Large intestine (tissue), 3 donors: Measurements from ENCODE around the gene PAXX. TPM values are rescaled to one million over a fixed set of nuclear protein-coding genes. Genes with fewer than 3 reads are reported as not detected.

Experiments
- DNase-seq, 2 donors: peaks; one replicate each; pipeline versions ENCODE4 v3.0.0 to v3.0.0-alpha.2; 2013
- H3K27ac ChIP-seq: one replicate; pipeline ENCODE4 v1.5.1; 2013; ENCODE audit warnings: low read length
- H3K27me3 ChIP-seq: 2 replicates; pipeline ENCODE4 v1.6.1; 2013; ENCODE audit warnings: low read length; ENCODE audit not compliant: control insufficient read depth, insufficient read depth
- H3K36me3 ChIP-seq: 2 replicates; pipeline ENCODE4 v1.6.1; 2013; ENCODE audit warnings: low read length; ENCODE audit not compliant: control insufficient read depth, insufficient read depth
- H3K4me1 ChIP-seq: one replicate; pipeline ENCODE4 v1.6.1; 2013; ENCODE audit warnings: low read length; ENCODE audit not compliant: control insufficient read depth, insufficient read depth
- H3K4me3 ChIP-seq: one replicate; pipeline ENCODE4 v1.5.1; 2013; ENCODE audit warnings: low read length
- H3K9me3 ChIP-seq: one replicate; pipeline ENCODE4 v1.6.1; 2013; ENCODE audit warnings: mild to moderate bottlenecking, low read depth, low read length, moderate library complexity; ENCODE audit not compliant: control insufficient read depth
- whole genome bisulfite sequencing: methylation state at CpG from one replicate; pipeline ENCODE4 v1.1.5; 2013; ENCODE audit warnings: low lambda C conversion rate; ENCODE audit not compliant: insufficient coverage; 5-methylcytosine and 5-hydroxymethylcytosine counted together
- polyA plus RNA-seq: library from polyadenylated mRNA; unstranded; fragments of 120-200 nt; gene quantifications from one replicate; pipeline ENCODE4 v1.2.1, GENCODE V29; 2013

Gene PAXX
- polyA plus RNA-seq, 1 donor, result 38.9 TPM

DNA sequence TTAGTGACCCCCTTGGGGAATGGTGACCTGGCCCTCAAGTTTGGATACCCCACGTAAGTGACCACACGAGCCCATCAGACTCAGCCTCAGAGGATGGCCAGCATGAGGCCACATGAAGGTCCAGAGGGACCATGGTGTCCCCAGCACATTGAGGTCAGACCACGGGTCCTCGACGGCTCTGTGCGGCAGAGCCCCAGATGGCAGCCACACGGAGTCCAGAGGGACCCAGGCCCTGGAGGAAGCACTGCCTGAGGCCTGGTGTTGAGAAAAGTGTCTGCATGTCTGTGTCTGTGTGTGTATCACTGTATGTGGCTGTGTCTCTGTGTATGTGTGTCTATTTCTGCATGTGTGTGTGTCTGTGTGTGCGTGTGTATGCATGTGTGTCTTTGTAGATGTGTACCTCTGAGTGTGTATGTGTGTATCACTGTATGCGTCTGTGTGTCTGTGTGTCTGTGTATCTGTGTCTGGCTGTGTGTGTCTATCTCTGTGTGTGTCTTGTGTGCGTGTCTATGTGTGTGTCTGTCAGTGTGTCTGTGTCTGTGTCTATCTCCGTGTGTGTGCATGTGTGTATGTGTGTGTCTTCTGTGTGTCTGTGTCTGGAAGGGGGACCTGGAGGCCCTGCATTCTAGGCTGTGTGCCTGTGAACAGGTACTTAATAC lies 8.4 kb upstream of the PAXX start:
- Histone ChIP-seq H3K4me1 (peaks cover 10% of the 10 kb centered on the region), H3K27me3 (peaks cover 51% of the 10 kb centered on the region), H3K4me3 (no peak overlapping the region), H3K9me3 (peaks cover 13% of the 10 kb centered on the region), H3K36me3 (no peaks in the 10 kb centered on the region), H3K27ac (no peak overlapping the region)
- WGBS, result no CpG with 5 or more reads among the region's 11 CpGs
- DNase-seq, result no peak

DNA sequence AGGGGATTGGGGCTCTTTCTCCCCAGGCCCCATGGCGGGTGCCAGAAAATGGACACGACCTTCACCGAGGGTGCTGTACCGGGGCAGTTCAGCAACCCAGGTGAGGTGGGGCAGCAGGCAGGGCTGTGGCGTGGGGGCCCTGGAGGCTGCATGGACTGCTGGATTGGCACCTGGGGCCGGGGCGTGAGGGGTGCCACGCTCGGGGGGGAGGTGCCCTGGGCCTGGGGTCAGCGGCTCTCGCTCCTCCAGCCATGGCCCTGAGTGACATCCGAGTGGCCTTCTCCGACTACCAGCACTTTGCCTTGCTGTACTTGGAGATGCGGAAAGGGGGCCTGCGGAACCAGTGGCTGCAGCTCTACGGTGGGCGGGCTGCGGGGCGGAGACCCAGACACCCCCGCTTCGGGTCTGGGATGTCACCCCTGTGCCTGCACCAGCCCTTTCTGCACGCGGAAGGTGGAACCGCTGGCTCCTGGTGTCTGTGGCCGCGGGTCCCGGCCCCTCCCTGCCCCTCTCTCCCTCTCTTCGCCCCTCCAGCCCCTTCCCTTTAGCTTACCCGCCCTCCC lies 7.7 kb upstream of the PAXX start:
- peaks cover 13% of the 10 kb centered on the region for H3K9me3 ChIP-seq
- H3K4me3 ChIP-seq, result no peak overlapping the region
- H3K4me1 ChIP-seq, result peaks cover 10% of the 10 kb centered on the region
- WGBS, result no CpG with 5 or more reads among the region's 29 CpGs
- DNase-seq, result no peak
- peaks cover 45% of the 10 kb centered on the region for H3K27me3 ChIP-seq
- no peaks in the 10 kb centered on the region for H3K36me3 ChIP-seq
- no peak overlapping the region for H3K27ac ChIP-seq

DNA sequence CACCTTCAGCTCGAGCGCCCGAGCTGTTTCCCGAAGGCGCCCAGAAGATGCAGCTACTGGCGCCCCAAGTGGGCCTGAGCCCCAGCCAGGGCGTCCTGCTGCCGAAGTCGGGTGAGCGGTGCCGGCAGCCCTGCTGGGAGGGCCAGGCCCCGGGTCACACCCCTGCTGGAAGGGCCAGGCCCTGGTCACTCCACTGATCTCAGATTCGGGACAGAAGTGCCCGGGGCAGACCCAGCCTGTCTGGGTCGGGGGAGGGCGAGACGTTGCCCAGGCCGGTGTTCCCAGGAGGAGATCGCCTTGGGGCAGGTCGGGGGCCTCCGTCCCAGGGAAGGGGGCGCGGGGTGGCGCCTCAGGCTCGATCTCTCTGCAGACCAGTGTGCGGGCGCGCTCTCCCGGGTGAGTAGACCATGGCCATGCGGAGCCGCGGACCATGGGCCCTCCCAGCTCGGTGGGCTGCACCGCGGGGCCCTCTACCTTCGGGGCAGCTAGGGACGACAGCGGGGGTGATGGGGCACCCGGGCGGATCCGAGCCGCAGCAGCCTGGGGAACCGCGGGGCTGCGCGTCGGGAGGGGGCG lies 7.1 kb upstream of the PAXX start:
- no peak for DNase-seq
- Histone ChIP-seq H3K36me3 (no peaks in the 10 kb centered on the region), H3K4me3 (no peak overlapping the region), H3K27me3 (peaks cover 45% of the 10 kb centered on the region), H3K27ac (no peak overlapping the region), H3K4me1 (peaks cover 10% of the 10 kb centered on the region), H3K9me3 (peaks cover 13% of the 10 kb centered on the region)
- WGBS, result no CpG with 5 or more reads among the region's 48 CpGs

DNA sequence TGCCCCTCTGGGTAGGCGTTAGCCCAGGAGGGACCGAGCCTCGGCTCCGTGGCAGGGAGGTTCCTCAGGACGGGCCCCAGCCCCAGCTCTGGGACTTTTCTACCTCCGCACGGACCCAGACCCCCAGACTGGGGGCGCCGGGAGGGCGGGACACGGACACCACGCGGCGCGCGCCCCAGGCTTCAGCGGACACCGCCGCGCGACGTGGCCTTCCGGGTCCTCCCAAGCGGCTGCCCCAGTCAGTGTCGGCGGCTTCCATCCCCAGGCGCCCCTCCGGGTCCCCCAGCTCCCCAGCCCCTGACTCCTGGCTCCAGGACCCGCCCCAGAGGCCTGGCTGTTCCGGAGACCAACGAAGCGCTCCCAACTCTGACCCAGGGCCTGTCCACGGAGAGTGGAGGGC lies 6.4 kb upstream of the PAXX start:
- Histone ChIP-seq H3K4me1 (peaks cover 10% of the 10 kb centered on the region), H3K4me3 (no peak overlapping the region), H3K9me3 (peaks cover 13% of the 10 kb centered on the region), H3K36me3 (no peaks in the 10 kb centered on the region), H3K27ac (no peak overlapping the region), H3K27me3 (peaks cover 45% of the 10 kb centered on the region)
- WGBS, result 20% methylated on average over 1 of the region's 33 CpGs
- no peak for DNase-seq

DNA sequence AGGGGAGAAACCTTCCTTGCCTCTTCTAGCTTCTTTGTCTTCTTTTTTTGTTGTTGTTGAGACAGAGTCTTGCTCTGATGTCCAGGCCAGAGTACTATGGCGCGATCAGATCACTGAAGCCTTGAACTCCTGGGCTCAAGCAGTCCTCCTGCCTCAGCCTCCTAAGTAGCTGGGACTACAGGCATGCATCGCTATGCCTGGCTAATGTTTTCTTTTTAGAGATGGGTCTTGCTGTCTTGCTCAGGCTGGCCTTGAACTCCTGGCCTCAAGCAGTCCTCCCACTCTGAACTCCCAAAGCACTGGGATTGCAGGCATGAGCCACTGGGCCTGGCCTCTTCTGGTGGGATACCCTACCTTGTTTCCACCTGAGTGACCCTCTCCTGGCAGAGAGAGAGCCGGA lies 3.4 kb upstream of the PAXX start:
- no CpG with 5 or more reads among the region's 4 CpGs for WGBS
- no peak for DNase-seq
- Histone ChIP-seq H3K4me3 (no peak overlapping the region), H3K4me1 (peaks cover 24% of the 10 kb centered on the region), H3K9me3 (peaks cover 17% of the 10 kb centered on the region), H3K27ac (no peak overlapping the region), H3K27me3 (peaks cover 43% of the 10 kb centered on the region), H3K36me3 (peaks cover 4% of the 10 kb centered on the region)

DNA sequence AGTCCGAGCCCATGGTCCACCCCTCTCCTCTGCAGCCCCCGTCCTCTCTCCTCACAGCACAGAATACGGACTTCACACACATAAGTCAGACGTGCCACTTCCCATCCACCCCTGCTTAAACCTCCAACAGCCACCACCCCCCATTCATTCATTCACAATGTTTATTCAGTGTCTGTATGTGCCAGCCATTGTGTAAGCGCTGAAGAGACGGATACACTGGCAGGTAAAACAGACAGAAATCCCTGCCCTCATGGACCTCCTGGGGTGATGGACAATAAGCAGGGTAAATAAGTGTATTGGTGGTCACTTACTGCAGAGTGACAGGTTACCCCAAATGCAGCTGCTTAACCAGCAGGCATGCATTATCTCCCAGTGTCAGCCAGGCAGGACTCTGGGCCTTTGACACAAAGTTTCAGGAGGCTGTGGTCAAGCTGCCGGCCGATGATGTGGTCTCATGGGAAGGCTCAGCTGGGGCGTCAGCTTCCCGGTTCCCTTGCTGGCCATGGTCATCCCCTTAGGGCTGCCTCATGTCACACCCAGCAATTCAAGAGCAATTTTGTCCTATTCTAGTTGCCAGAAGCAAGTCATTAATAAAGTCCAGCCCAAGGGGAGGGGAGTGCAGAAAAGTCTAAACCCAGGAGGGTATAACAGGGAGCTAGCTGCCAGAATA lies 1.8 kb upstream of the PAXX start:
- Histone ChIP-seq H3K4me3 (no peak overlapping the region), H3K27me3 (peaks cover 41% of the 10 kb centered on the region), H3K27ac (no peak overlapping the region), H3K4me1 (peaks cover 23% of the 10 kb centered on the region), H3K36me3 (peaks cover 6% of the 10 kb centered on the region), H3K9me3 (peaks cover 14% of the 10 kb centered on the region)
- no peak for DNase-seq
- WGBS, result no CpG with 5 or more reads among the region's 10 CpGs

DNA sequence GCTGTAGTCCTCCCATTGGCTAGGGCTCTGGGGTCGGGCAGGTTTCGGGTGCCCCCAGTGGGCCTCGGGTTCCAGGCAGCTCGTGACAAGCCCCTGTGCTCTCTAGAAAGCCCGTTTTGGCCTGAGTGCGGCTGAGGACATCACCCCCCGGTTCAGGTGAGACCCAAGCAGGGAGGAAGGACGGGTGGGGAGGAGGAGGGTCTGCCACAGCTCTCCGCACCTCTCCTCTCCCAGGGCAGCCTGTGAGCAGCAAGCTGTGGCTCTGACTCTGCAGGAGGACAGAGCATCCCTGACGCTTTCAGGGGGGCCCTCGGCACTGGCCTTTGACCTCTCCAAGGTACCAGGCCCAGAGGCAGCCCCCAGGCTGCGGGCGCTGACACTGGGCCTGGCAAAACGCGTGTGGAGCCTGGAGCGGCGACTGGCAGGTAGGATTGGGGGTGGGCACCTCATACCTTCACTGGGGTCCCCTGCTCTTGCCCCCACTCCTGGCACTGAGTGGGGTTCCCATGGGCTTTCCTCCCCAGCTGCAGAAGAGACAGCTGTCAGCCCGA lies 672 bp downstream of the PAXX start:
- H3K27ac ChIP-seq, result no peak overlapping the region
- WGBS, result no CpG with 5 or more reads among the region's 18 CpGs
- peaks cover 36% of the 10 kb centered on the region for H3K4me1 ChIP-seq
- DNase-seq, result no peak
- H3K36me3 ChIP-seq, result peaks cover 6% of the 10 kb centered on the region
- peak overlapping the region; percentile 69 for H3K4me3 ChIP-seq
- H3K9me3 ChIP-seq, result peaks cover 13% of the 10 kb centered on the region
- peaks cover 43% of the 10 kb centered on the region for H3K27me3 ChIP-seq

DNA sequence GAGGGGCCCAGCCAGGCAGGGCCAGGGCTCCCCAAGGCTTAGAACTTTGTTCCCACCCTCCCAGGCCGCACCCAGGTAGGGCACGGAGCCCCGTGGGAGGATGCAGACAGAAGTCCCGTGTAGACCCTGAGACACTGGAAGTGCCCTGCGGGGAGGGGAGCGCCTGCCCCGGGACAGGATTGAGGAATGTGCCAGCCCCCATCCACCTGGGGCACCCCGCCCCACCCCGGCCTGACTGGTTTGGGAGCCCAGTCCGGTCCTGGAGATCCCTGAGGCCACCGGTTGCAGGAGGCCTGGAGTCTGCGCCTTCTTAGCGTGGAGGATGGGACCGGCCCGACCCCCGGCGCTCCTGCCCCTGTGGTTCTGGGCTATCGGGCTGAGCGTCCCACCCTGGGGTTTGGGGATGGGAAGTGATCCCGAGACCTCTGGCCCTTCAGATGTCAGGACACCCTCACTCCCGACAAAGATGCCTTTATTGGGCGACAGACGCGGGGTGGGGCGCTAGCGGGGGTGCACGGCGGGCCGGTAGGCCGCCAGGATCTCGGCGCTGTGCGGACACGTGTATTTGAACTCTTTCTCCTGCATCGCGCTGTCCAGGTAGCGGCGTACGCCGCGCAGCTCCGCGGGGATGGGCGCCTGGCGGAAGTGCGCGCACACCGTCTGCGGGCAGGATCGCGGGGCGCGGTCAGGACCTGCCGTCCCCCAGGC lies 2.1 kb downstream of the PAXX start:
- peaks cover 36% of the 10 kb centered on the region for H3K4me1 ChIP-seq

DNA sequence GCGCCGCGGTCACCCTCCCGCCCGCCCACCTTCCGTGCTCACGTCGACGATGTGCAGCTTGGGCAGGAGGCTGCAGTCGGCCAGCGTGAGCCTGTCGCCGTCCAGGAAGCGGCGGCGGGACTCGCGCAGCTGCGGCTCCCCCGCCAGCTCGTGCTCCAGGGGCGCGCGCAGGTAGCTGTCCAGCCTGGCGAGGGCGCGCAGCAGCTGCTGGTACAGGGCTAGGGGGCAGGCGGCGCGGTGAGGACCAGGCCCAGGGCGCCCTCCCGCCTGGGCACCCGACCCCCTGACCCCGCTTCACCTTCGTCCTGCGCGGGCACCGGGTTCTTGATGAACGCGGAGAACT lies 2.6 kb downstream of the PAXX start:
- no CpG with 5 or more reads among the region's 40 CpGs for WGBS
- peaks cover 6% of the 10 kb centered on the region for H3K36me3 ChIP-seq
- peaks cover 36% of the 10 kb centered on the region for H3K4me1 ChIP-seq
- DNase-seq, result peak in 1 of 2 donors; percentile 46
- H3K27me3 ChIP-seq, result peaks cover 44% of the 10 kb centered on the region
- H3K27ac ChIP-seq, result no peak overlapping the region
- H3K4me3 ChIP-seq, result no peak overlapping the region
- H3K9me3 ChIP-seq, result peaks cover 13% of the 10 kb centered on the region

More for the DNA sequence above, 2.1 kb downstream of the PAXX start:
- H3K4me3 ChIP-seq, result no peak overlapping the region
- H3K27ac ChIP-seq, result no peak overlapping the region
- DNase-seq, result no peak
- peaks cover 44% of the 10 kb centered on the region for H3K27me3 ChIP-seq
- peaks cover 6% of the 10 kb centered on the region for H3K36me3 ChIP-seq
- WGBS, result no CpG with 5 or more reads among the region's 54 CpGs
- peaks cover 13% of the 10 kb centered on the region for H3K9me3 ChIP-seq

DNA sequence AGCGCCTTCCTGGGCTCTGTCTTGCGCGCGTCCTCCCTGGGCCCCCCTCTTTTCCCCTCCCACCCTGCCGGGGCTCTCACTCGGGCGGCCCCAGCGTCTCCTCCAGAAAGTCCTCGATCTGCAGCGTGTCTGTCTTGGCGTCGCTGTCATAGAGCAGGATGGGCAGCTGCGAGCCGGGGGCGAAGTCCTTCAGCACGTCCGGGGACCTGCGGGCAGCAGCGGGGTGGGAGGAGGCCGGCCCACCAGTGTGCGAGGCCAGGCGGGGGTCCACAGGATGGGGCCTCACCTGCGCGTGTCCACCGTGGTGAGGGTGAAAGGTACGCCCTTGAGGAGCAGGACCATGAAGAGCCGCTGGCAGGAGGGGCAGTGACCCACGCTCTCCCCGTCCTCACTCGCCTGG lies 3.1 kb downstream of the PAXX start:
- Histone ChIP-seq H3K4me3 (no peak overlapping the region), H3K27me3 (peaks cover 44% of the 10 kb centered on the region), H3K36me3 (peaks cover 6% of the 10 kb centered on the region), H3K9me3 (peaks cover 13% of the 10 kb centered on the region), H3K4me1 (peaks cover 36% of the 10 kb centered on the region), H3K27ac (no peak overlapping the region)
- WGBS, result no CpG with 5 or more reads among the region's 30 CpGs
- peak in 1 of 2 donors; percentile 44 for DNase-seq
